Kidney (tissue), 14 donors: ENCODE results near the gene GFOD1. TPM values are rescaled to one million over a fixed set of nuclear protein-coding genes. Genes with fewer than 3 reads are reported as not detected.

ENCODE experiments used
- DNase-seq, 5 donors: peaks; one replicate each; pipeline ENCODE4 v3.0.0-alpha.2; 2013 to 2020
- FAIRE-seq: peaks from 2 replicates; lab custom pipeline; 2012; peaks lifted over from hg19 to GRCh38; lab: Jason Lieb, UNC
- H3K27ac ChIP-seq, 2 donors: one replicate each; pipeline ENCODE4 v1.7.0; 2013; ENCODE audit warnings: low read depth in 2 of 2, low read length in 2 of 2, inconsistent platforms in 1 of 2
- H3K27me3 ChIP-seq: one replicate; pipeline ENCODE4 v1.7.1; 2013; ENCODE audit warnings: low read length, inconsistent platforms; ENCODE audit not compliant: control insufficient read depth, insufficient read depth
- H3K36me3 ChIP-seq, 3 donors: one replicate each; pipeline versions ENCODE4 v1.7.0 to v1.7.1; 2013; ENCODE audit warnings: low read length in 3 of 3, control low read depth in 1 of 3, inconsistent platforms in 1 of 3; ENCODE audit not compliant: insufficient read depth in 3 of 3, control insufficient read depth in 2 of 3
- H3K4me1 ChIP-seq, 3 donors: one replicate each; pipeline versions ENCODE4 v1.7.0 to v1.7.1; 2013; ENCODE audit warnings: low read length in 3 of 3, inconsistent platforms in 1 of 3, low read depth in 1 of 3; ENCODE audit not compliant: control insufficient read depth in 2 of 3, insufficient read depth in 2 of 3
- H3K4me3 ChIP-seq, 3 donors: one replicate each; pipeline versions ENCODE4 v1.7.0 to v1.8.1; 2013; ENCODE audit warnings: low read length in 3 of 3, control low read depth in 1 of 3, inconsistent platforms in 1 of 3
- H3K9ac ChIP-seq, 3 donors: one replicate each; pipeline versions ENCODE4 v1.7.0 to v1.7.1; 2013; ENCODE audit warnings: low read length in 3 of 3, control low read depth in 1 of 3, inconsistent platforms in 1 of 3
- H3K9me3 ChIP-seq, 3 donors: one replicate each; pipeline versions ENCODE4 v1.7.0 to v1.7.1; 2013; ENCODE audit warnings: low read length in 3 of 3, control low read depth in 1 of 3, inconsistent platforms in 1 of 3; ENCODE audit not compliant: control insufficient read depth in 2 of 3, insufficient read depth in 1 of 3
- CTCF ChIP-seq: IDR thresholded peaks from 3 replicates; pipeline ENCODE4 v1.5.1; 2012; ENCODE audit warnings: mild to moderate bottlenecking, moderate library complexity, borderline replicate concordance; ENCODE audit not compliant: insufficient read depth; ENCODE audit errors: extremely low read depth
- intact Hi-C: fragments of 100-400 bp; cut with DNase I; formaldehyde crosslinking; loops from one replicate; pipeline ENCODE4 v1.11.1; 2022
- polyA plus RNA-seq: library from polyadenylated mRNA; stranded (reverse); fragments of 350-450 nt; fragmentation: Illumina TruSeq; extraction: RNeasy Lipid Tissue Mini Kit (QIAGEN cat#74804); gene quantifications from one replicate; pipeline ENCODE4 v1.2.3, GENCODE V29; 2014; ENCODE audit warnings: low read depth, low replicate concordance; ENCODE audit not compliant: insufficient read depth
- total RNA-seq: library from RNA; stranded (reverse); fragmentation: NEBNext Ultra II Directional; extraction: Animal tissue kit (Norgen Biotek cat#: 25700); gene quantifications from one replicate; pipeline ENCODE4 v1.2.1, GENCODE V29; 2021
- donor health status: control.
- donor health status: control.
- donor health status: control.
- donor health status: control.
- donor health status: control.
- donor health status: DM: yes; HTN: yes; CAD: no.
- donor health status: Normal renal cell carcinoma (clear cell type).

Gene GFOD1
- total and polyA plus RNA-seq, 2 donors from 2014 or later, result 2.1 to 14.6 TPM

GRCh38 chr6:13315896-13316295 lies 171.5 kb downstream of the GFOD1 start:
- intact Hi-C loops, result no loop called here
- H3K27me3 ChIP-seq, result no peaks in the 10 kb centered on the region
- no peaks in the 10 kb centered on the region for H3K9me3 ChIP-seq
- H3K4me3 ChIP-seq, result no peak overlapping the region
- FAIRE-seq, result no peak
- peaks cover 13 to 30% (median 20%) of the 10 kb centered on the region in 3 donors for H3K36me3 ChIP-seq
- H3K4me1 ChIP-seq, result peaks cover 0 to 17% (median 2%) of the 10 kb centered on the region in 3 donors
- no peak overlapping the region for H3K27ac ChIP-seq
- no peak for TF ChIP-seq CTCF
- no peak overlapping the region for H3K9ac ChIP-seq
- no peak for DNase-seq

GRCh38 chr6:13314806-13315205 lies 172.6 kb downstream of the GFOD1 start:
- Histone ChIP-seq H3K4me3 (no peak overlapping the region), H3K27me3 (no peaks in the 10 kb centered on the region), H3K36me3 (peaks cover 9 to 20% (median 13%) of the 10 kb centered on the region in 3 donors), H3K27ac (no peak overlapping the region), H3K9ac (no peak overlapping the region), H3K4me1 (peaks cover 0 to 23% (median 2%) of the 10 kb centered on the region in 3 donors), H3K9me3 (no peaks in the 10 kb centered on the region)
- FAIRE-seq, result no peak
- TF ChIP-seq CTCF, result no peak
- DNase-seq, result no peak
- intact Hi-C loops, result no loop called here

GRCh38 chr6:13311155-13311554 lies 176.2 kb downstream of the GFOD1 start:
- FAIRE-seq (no peak), DNase-seq (no peak)
- Histone ChIP-seq H3K9ac (no peak overlapping the region), H3K27me3 (no peaks in the 10 kb centered on the region), H3K9me3 (no peaks in the 10 kb centered on the region), H3K4me3 (no peak overlapping the region), H3K4me1 (peaks cover 0 to 36% (median 5%) of the 10 kb centered on the region in 3 donors), H3K27ac (no peak overlapping the region), H3K36me3 (peaks cover 9 to 16% (median 13%) of the 10 kb centered on the region in 3 donors)
- intact Hi-C loops, result no loop called here
- no peak for TF ChIP-seq CTCF

- no peak for TF ChIP-seq CTCF
- Histone ChIP-seq H3K4me3 (no peak overlapping the region), H3K9ac (no peak overlapping the region), H3K4me1 (peaks cover 0 to 44% (median 9%) of the 10 kb centered on the region in 3 donors), H3K27ac (peak overlapping the region in 1 of 2 donors; percentile 9), H3K36me3 (peaks cover 3 to 12% (median 6%) of the 10 kb centered on the region in 3 donors), H3K27me3 (no peaks in the 10 kb centered on the region), H3K9me3 (no peaks in the 10 kb centered on the region)
- no peak for FAIRE-seq
- intact Hi-C loops, result no loop called here
- DNase-seq, result no peak
Observed at GRCh38 chr6:13308332-13308731, 179.1 kb downstream of the GFOD1 start.
